Epithelial cell of esophagus (primary cell): ENCODE measurements around the gene MED26.
"Not testable (repeated sequence)": the region's sequence is repeated elsewhere in the genome, so short reads cannot be mapped to it uniquely, and the experiment has no call there.

Experiments used
- DNase-seq: peaks from one replicate; pipeline ENCODE4 v3.0.0; 2010; ENCODE audit warnings: low read depth
- H3K4me3 ChIP-seq: 2 replicates; pipeline ENCODE4 v1.5.1; 2011; ENCODE audit warnings: mild to moderate bottlenecking, low read length, control low read depth
- TF ChIP-seq, protein P1 (sequence below): IDR thresholded peaks from 2 replicates; pipeline ENCODE4 v1.5.1; 2011; ENCODE audit warnings: low read depth, mild to moderate bottlenecking, low read length, control low read depth, inconsistent platforms; ENCODE audit not compliant: insufficient read depth; ENCODE audit errors: missing control alignments

MED26 gene

DNA sequence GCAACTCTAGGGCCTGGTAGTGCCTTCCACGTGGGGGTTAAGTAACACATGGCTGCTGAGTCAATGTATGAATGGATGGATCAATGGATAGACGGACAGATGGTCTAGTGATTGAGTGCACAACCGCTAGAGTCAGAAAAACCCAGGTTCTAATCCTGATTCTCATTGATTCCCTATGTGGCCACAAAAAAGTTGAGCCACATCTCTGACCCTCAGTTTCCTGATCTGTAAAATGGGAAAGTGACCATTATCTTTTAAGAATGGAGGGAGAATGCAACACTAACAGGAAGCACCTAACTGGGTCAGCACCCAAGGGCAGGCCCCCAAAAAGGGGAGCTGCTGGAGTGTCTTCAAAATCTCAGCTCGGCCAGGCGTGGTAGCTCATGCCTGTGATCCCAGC, 29.4 kb upstream of the MED26 start:
- no peak for DNase-seq
- no peak overlapping the region for H3K4me3 ChIP-seq
- TF ChIP-seq, protein P1, sequence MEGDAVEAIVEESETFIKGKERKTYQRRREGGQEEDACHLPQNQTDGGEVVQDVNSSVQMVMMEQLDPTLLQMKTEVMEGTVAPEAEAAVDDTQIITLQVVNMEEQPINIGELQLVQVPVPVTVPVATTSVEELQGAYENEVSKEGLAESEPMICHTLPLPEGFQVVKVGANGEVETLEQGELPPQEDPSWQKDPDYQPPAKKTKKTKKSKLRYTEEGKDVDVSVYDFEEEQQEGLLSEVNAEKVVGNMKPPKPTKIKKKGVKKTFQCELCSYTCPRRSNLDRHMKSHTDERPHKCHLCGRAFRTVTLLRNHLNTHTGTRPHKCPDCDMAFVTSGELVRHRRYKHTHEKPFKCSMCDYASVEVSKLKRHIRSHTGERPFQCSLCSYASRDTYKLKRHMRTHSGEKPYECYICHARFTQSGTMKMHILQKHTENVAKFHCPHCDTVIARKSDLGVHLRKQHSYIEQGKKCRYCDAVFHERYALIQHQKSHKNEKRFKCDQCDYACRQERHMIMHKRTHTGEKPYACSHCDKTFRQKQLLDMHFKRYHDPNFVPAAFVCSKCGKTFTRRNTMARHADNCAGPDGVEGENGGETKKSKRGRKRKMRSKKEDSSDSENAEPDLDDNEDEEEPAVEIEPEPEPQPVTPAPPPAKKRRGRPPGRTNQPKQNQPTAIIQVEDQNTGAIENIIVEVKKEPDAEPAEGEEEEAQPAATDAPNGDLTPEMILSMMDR: no peak

DNA sequence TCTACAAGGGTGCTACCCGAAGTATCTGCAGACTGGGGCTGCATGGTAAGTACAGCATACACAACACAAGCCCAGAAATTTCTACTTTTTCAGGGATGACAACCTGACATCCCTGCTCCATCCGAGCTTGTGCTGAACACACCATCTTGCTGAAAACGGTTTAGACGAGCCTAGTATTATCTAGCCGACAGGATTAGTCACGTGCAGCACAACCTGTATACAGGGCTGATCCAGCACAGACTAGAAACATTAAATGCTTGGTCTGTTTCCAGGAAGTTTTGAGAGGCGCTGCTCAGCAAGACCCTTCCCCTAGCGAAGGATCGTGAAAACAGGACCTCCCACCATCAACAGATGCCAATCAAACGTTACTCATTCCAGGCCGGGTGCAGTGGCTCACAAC, 27.7 kb upstream of the MED26 start:
- no peak overlapping the region for H3K4me3 ChIP-seq
- TF ChIP-seq, protein P1: no peak
- no peak for DNase-seq

DNA sequence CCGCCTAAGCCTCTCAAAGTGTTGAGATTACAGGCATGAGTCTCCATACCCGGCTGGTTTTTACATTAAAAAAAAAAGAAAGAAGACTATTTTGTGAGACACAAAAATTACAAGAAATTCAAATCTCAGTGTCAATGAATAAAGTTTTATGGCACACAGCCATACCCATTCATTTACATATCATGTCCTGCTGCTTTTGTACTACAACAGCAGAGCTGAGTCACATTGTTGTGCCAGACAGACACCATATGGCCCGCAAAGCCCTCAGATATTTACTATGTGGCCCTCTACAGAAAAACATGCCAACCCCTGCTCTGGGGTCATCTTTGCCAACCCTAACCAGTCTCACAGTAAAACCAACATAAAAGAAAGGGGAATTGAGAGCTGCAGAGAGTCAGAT, 26.6 kb upstream of the MED26 start:
- H3K4me3 ChIP-seq: no peak overlapping the region
- peak; percentile 60 for DNase-seq

DNA sequence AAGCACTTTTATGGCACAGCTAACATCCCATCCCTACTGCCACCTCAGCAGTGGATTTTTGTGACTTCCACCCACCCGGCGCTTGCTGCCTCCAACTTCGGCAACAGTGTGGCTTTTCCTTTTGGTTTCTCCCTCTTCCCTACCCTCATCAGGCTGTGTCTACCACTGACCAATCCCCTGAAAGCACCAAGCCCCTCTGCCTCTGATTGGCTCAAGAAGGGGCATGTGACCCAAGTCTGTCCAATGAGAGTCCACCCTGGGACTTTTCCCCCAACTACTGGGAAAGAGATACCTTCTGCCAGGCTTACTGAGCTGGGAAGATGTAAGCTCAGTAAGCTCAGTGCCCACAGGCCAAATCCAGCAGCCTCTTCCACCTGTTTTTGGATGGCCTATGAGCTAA, 26.1 kb upstream of the MED26 start:
- TF ChIP-seq, protein P1: no peak
- H3K4me3 ChIP-seq: no peak overlapping the region
- peak; percentile 15 for DNase-seq

More for the DNA sequence above, 26.6 kb upstream of the MED26 start:
- TF ChIP-seq, protein P1: no peak

DNA sequence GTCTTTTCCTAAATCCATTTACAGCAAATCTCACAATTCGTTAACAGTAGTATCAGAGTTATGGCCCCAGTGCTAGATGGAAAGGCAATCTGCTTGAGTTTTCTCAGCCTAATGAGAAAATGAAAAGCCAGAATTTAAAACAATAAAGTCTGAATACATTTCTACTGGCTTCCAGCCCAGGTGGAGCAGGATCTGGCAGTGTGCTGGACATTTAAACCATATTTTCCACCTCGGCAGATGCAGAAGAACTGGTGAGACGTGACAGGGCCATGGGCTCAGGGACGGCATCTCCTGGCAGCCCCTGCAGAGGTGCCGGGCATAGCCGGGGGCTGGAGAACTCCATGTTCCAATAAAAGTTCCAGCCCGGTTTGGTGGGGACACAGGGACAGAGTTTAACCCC, 24.9 kb upstream of the MED26 start:
- TF ChIP-seq, protein P1: no peak
- H3K4me3 ChIP-seq: no peak overlapping the region
- DNase-seq: no peak

DNA sequence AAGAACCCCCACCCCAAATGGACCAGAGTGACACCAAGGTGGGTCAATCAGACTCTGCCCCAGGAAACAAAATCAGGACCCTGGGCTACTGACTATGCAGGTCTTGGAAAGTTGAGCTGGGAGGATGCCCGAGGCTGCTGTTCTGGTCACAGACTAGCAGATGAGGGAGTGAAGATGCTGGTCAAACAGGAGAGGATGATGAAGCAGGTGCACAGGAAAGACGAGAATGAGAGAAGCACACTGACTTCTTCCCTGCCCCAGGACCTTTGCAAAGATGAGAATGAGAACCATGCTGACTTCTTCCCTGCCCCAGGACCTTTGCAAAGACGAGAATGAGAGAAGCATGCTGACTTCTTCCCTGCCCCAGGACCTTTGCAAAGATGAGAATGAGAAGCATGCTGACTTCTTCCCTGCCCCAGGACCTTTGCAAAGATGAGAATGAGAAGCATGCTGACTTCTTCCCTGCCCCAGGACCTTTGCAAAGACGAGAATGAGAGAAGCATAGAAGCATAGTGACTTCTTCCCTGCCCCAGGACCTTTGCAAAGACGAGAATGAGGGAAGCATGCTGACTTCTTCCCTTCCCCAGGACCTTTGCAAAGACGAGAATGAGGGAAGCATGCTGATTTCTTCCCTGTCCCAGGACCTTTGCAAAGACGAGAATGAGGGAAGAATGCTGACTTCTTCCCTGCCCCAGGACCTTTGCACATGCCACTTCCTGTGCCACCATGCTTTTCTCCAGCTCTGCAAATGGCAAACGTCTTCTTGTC, 23.6 kb upstream of the MED26 start:
- DNase-seq: not testable (repeated sequence)

DNA sequence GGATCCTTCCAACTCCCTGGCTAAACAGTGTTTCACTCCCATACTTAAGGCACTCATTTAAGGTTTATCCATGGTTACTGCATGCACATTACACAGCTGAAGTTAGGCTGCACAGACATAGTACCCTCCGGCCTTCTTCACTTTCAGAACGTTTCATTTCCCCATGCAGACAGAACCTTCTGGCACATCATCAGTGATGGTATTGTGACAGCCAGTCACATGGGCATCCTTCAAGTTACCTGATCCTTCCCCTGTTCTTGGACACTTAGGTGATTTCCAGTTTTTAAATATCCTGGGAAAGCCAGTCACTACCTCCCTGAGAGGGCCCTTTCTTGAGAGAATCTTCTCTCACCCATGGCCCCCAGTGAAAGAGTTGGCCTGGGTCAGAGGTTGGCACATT, 22.8 kb upstream of the MED26 start:
- TF ChIP-seq, protein P1: no peak
- DNase-seq: no peak
- no peak overlapping the region for H3K4me3 ChIP-seq

More for the DNA sequence above, 23.6 kb upstream of the MED26 start:
- not testable (repeated sequence) for H3K4me3 ChIP-seq
